Endothelial cell of umbilical vein (primary cell): ENCODE data around the gene IQGAP2. TPM values are rescaled to one million over a fixed set of nuclear protein-coding genes. Genes with fewer than 3 reads are reported as not detected.

Experiments
- BruUV-seq: library from RNA; stranded (reverse); fragments of 400-500 nt; replicated peaks from 2 replicates; lab custom pipeline; 2021; lab: Mats Ljungman, UMichigan
- CTCF ChIA-PET: fragments of 300-600, 350-600 bp; sonication (Branson Sonifier 250); formaldehyde crosslinking; loops from one replicate; lab custom pipeline; 2021; ENCODE audit warnings: antibody characterized with exemption, inconsistent platforms; lab: Charles Lee
- POLR2A ChIA-PET: fragments of 300-600, 350-600 bp; sonication (Branson Sonifier 250); formaldehyde crosslinking; loops from one replicate; lab custom pipeline; 2021; ENCODE audit warnings: antibody characterized with exemption, inconsistent platforms; lab: Charles Lee
- DNase-seq: peaks from one replicate; pipeline ENCODE4 v3.0.0-alpha.2; 2011; ENCODE audit warnings: low read depth, low spot score
- FAIRE-seq: peaks from 2 replicates; lab custom pipeline; 2011; peaks lifted over from hg19 to GRCh38; lab: Jason Lieb, UNC
- H2AFZ ChIP-seq: 2 replicates; pipeline ENCODE4 v1.6.0; 2012; ENCODE audit warnings: low read depth, low read length, control low read depth, inconsistent platforms
- H3K27ac ChIP-seq: 2 replicates; pipeline ENCODE4 v1.5.1; 2011; ENCODE audit warnings: low read depth, mild to moderate bottlenecking, control low read depth, low read length, moderate library complexity; ENCODE audit not compliant: insufficient read depth
- H3K27me3 ChIP-seq, 2 experiments: 2 replicates each; pipeline versions ENCODE4 v1.6.0 to v1.6.1; 2011; ENCODE audit warnings: low read length in 2 of 2, mixed read lengths in 1 of 2; ENCODE audit not compliant: control insufficient read depth in 2 of 2, insufficient read depth in 2 of 2
- H3K36me3 ChIP-seq, 2 experiments: 2 replicates in 1 of 2; 3 replicates in 1 of 2; pipeline ENCODE4 v1.5.1; 2011; ENCODE audit warnings: low read length in 2 of 2, mild to moderate bottlenecking in 1 of 2, moderate library complexity in 1 of 2; ENCODE audit not compliant: control insufficient read depth in 2 of 2, insufficient read depth in 2 of 2; ENCODE audit errors: extremely low read depth in 1 of 2
- H3K4me1 ChIP-seq: 3 replicates; pipeline ENCODE4 v1.5.1; 2011; ENCODE audit warnings: mild to moderate bottlenecking, low read length; ENCODE audit not compliant: control insufficient read depth, insufficient read depth; ENCODE audit errors: extremely low read depth
- H3K4me2 ChIP-seq: 2 replicates; pipeline ENCODE4 v1.6.1; 2011; ENCODE audit warnings: low read length, control low read depth, mixed read lengths; ENCODE audit not compliant: insufficient read depth
- H3K4me3 ChIP-seq, 3 experiments: fragments of 200-600 bp in 1 of 3; sonication (generic), shearing (Covaris generic) in 1 of 3; replicated peaks in 1 of 3; 2 replicates each; pipeline ENCODE4 v1.5.1; 2011 to 2016; ENCODE audit warnings: control low read depth in 3 of 3, low read length in 3 of 3, mild to moderate bottlenecking in 2 of 3, inconsistent platforms in 1 of 3, low read depth in 1 of 3, moderate library complexity in 1 of 3; ENCODE audit not compliant: insufficient read depth in 1 of 3
- H3K79me2 ChIP-seq: 2 replicates; pipeline ENCODE4 v1.6.0; 2012; ENCODE audit warnings: low read length, inconsistent platforms; ENCODE audit not compliant: control insufficient read depth, insufficient read depth
- H3K9ac ChIP-seq: replicated peaks from 2 replicates; pipeline ENCODE3; 2011; ENCODE audit warnings: low read length, control low read depth; ENCODE audit not compliant: insufficient read depth; ENCODE audit errors: extremely low read depth
- H3K9me1 ChIP-seq: replicated peaks from 3 replicates; pipeline ENCODE4 v1.6.0; 2011; ENCODE audit warnings: mild to moderate bottlenecking, low read length; ENCODE audit not compliant: control insufficient read depth, insufficient read depth; ENCODE audit errors: extremely low read depth
- H3K9me3 ChIP-seq: replicated peaks from 2 replicates; pipeline ENCODE4 v1.5.1; 2012; ENCODE audit warnings: low read length, inconsistent platforms; ENCODE audit not compliant: control insufficient read depth, insufficient read depth
- H4K20me1 ChIP-seq: replicated peaks from 2 replicates; pipeline ENCODE3; 2011; ENCODE audit warnings: mild to moderate bottlenecking, low read length; ENCODE audit not compliant: control insufficient read depth, insufficient read depth; ENCODE audit errors: extremely low read depth
- CTCF ChIP-seq, 2 donors: IDR thresholded peaks; 1 replicate in 1 of 2; 2 replicates in 1 of 2; pipeline ENCODE4 v1.5.1; 2011; ENCODE audit warnings: low read length in 2 of 2, mild to moderate bottlenecking in 2 of 2, moderate library complexity in 2 of 2, control low read depth in 1 of 2, inconsistent platforms in 1 of 2, low read depth in 1 of 2; ENCODE audit not compliant: insufficient read depth in 1 of 2; ENCODE audit errors: extremely low read depth in 1 of 2
- EZH2 ChIP-seq: IDR thresholded peaks from 2 replicates; pipeline ENCODE4 v1.6.1; 2012; ENCODE audit warnings: borderline replicate concordance, low read depth, mild to moderate bottlenecking, moderate library complexity, low read length, inconsistent platforms; ENCODE audit not compliant: severe bottlenecking
- FOS ChIP-seq: IDR thresholded peaks from 2 replicates; pipeline ENCODE4 v1.6.1; 2011; ENCODE audit warnings: mild to moderate bottlenecking, low read length, moderate library complexity, borderline replicate concordance; ENCODE audit not compliant: insufficient read depth
- GATA2 ChIP-seq: IDR thresholded peaks from 2 replicates; pipeline ENCODE4 v1.7.0; 2011; ENCODE audit warnings: low read depth, mild to moderate bottlenecking, moderate library complexity, mixed read lengths, low read length; ENCODE audit not compliant: insufficient read length, insufficient read depth
- JUN ChIP-seq: IDR thresholded peaks from 2 replicates; pipeline ENCODE4 v1.6.1; 2011; ENCODE audit warnings: borderline replicate concordance, low read depth; ENCODE audit not compliant: insufficient read length, insufficient read depth
- MAX ChIP-seq: IDR thresholded peaks from 2 replicates; pipeline ENCODE4 v1.6.1; 2011; ENCODE audit not compliant: insufficient read depth, insufficient read length
- MYC ChIP-seq: IDR thresholded peaks from one replicate; pipeline ENCODE4 v1.6.1; 2011; ENCODE audit warnings: mild to moderate bottlenecking, low read depth, low read length
- POLR2A ChIP-seq: IDR thresholded peaks from 2 replicates; pipeline ENCODE4 v1.6.1; 2012; ENCODE audit warnings: low read depth, mild to moderate bottlenecking, control low read depth, low read length
- POLR2AphosphoS5 ChIP-seq: IDR thresholded peaks from 2 replicates; pipeline ENCODE4 v1.6.1; 2012; ENCODE audit warnings: low read depth, mild to moderate bottlenecking, control low read depth, low read length, moderate library complexity; ENCODE audit not compliant: insufficient read depth
- dilution Hi-C: fragments of 300-500 bp; cut with MboI; formaldehyde crosslinking; loops from one replicate; pipeline ENCODE4 v1.15.0; 2019; ENCODE audit warnings: low sequenced_read_pairs; ENCODE audit not compliant: extremely low pct_ligation_motif_present
- intact Hi-C: fragments of 100-400 bp; cut with micrococcal nuclease; formaldehyde crosslinking; loops from one replicate; pipeline ENCODE4 v1.10.0; 2022
- polyA plus RNA-seq, 4 experiments: library from polyadenylated mRNA; depleted of rRNA in 3 of 4; stranded (reverse) in 3 of 4; unstranded in 1 of 4; fragments of >200 nt; gene quantifications; 2 replicates each; pipeline versions ENCODE4 v1.2.1 to v1.2.3, GENCODE V29; 2011 to 2012; ENCODE audit warnings: missing spikeins in 1 of 4
- total RNA-seq: library from RNA; stranded (reverse); gene quantifications from 2 replicates; pipeline ENCODE4 v1.2.3, GENCODE V29; 2021

IQGAP2 gene
- total and polyA plus RNA-seq, 2 donors (not counting 3 experiments of a cell fraction or from before 2014, with no cell fraction given), result 4.5 to 4.7 TPM

- FAIRE-seq (no peak), DNase-seq (peak; percentile 7)
- Histone ChIP-seq H3K79me2 (no peaks in the 10 kb centered on the region), H3K4me3 (peak overlapping the region in 2 of 3 experiments; percentile 24 to 35), H4K20me1 (no peaks in the 10 kb centered on the region), H3K9me3 (no peaks in the 10 kb centered on the region), H3K9ac (peak overlapping the region; percentile 69), H3K9me1 (no peaks in the 10 kb centered on the region), H3K4me1 (peaks cover 17% of the 10 kb centered on the region), H3K4me2 (peak overlapping the region; percentile 33), H3K27ac (peak overlapping the region; percentile 44), H2AFZ (no peak overlapping the region), H3K36me3 (no peaks in the 10 kb centered on the region), H3K27me3 (no peaks in the 10 kb centered on the region)
- CTCF ChIA-PET, result interaction anchor here (1.5 kb wide), 1 partner anchor 13 kb away, joined by 4 read pairs; no protein-coding TSS in a partner anchor
- intact Hi-C loops, result no loop called here
- no TSS peak for BruUV-seq
- no peak for TF ChIP-seq JUN
- no peak for TF ChIP-seq EZH2
- TF ChIP-seq POLR2AphosphoS5, result no peak
- no peak for TF ChIP-seq CTCF (IDR thresholded peaks at IDR 0.05; ENCODE audit: extremely low read depth in 1 of 2, insufficient read depth in 1 of 2, low read depth in 1 of 2, low read length in 2 of 2)
- POLR2A ChIA-PET, result no interaction called here
- dilution Hi-C loops, result no loop called here
Observed at GRCh38 chr5:76622076-76622475, 219.0 kb downstream of the IQGAP2 start.

DNA sequence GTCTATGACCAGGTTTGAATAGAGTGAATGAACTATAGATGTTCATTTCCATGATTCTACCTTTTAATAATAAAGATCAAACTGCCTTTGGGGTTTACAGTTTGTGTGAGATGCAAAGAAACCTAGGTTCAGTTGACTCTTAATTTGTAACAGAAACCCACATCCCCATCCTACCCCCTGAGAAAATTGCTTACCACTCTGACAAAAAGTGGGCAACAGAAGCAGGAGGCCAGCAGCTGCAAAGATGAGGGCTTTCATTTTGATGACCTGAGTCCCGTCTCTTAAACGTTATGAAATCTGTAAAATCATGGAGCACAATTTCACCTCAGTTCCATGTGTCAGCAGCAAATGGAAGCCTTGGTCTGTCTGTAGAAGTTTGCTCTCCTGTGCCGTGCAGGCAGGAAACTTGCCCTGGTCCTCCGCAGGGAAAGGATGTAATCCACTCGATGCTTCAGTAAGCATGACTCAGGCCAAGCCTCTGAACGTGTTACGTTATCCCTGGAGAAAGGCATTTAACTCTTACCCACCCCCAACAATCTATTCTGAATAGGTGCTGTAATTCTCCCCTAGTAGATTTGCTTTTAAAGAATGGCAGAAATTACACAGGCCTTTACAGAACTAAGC, 220.0 kb downstream of the IQGAP2 start, which contains the start of gene F2RL2:
TSS of gene F2RL2 (minus strand) at position 431 of the 624 bp plus-strand sequence. CDS start at position 258, 173 bp downstream.
- no peaks in the 10 kb centered on the region for H3K79me2 ChIP-seq
- H3K27me3 ChIP-seq, result no peaks in the 10 kb centered on the region
- H3K4me1 ChIP-seq, result peaks cover 17% of the 10 kb centered on the region
- no peaks in the 10 kb centered on the region for H4K20me1 ChIP-seq
- H3K9me3 ChIP-seq, result no peaks in the 10 kb centered on the region
- dilution Hi-C loops, result no loop called here
- intact Hi-C loops, result no loop called here
- H3K36me3 ChIP-seq, result no peaks in the 10 kb centered on the region
- BruUV-seq, result TSS peak; percentile 75
- TF ChIP-seq POLR2AphosphoS5 (no peak), GATA2 (no peak), POLR2A (no peak), JUN (peak; percentile 31), MAX (no peak), FOS (peak; percentile 58), EZH2 (no peak), CTCF (IDR thresholded peaks at IDR 0.05; ENCODE audit: extremely low read depth in 1 of 2, insufficient read depth in 1 of 2, low read depth in 1 of 2, low read length in 2 of 2) (no peak), MYC (no peak)
- ChIA-PET CTCF (no interaction called here), POLR2A (no interaction called here)
- H3K9ac ChIP-seq, result peak within 1 kb of the TSS; percentile 69
- peak within 1 kb of the TSS; percentile 33 for H3K4me2 ChIP-seq
- no peaks in the 10 kb centered on the region for H3K9me1 ChIP-seq
- peak; percentile 85 for FAIRE-seq
- DNase-seq, result peak; percentile 75
- peak within 1 kb of the TSS in 2 of 3 experiments; percentile 24 to 35 for H3K4me3 ChIP-seq
- H3K27ac ChIP-seq, result peak within 1 kb of the TSS; percentile 44
- peak within 1 kb of the TSS; percentile 3 for H2AFZ ChIP-seq
